Neutrophil (primary cell): ENCODE data around the gene RAB5IF.
"Not testable (repeated sequence)": the region's sequence is repeated elsewhere in the genome, so short reads cannot be mapped to it uniquely, and the experiment has no call there.

Source experiments
- H3K27ac ChIP-seq: fragments of 200-600 bp; sonication (generic); 2 replicates; pipeline ENCODE4 v1.5.1; 2016; ENCODE audit warnings: mild to moderate bottlenecking, moderate library complexity
- H3K27me3 ChIP-seq: fragments of 200-600 bp; sonication (generic); 2 replicates; pipeline ENCODE4 v1.6.0; 2016; ENCODE audit warnings: mild to moderate bottlenecking
- H3K36me3 ChIP-seq: fragments of 200-600 bp; sonication (generic); 2 replicates; pipeline ENCODE4 v1.5.1; 2017
- H3K4me1 ChIP-seq, 2 experiments: fragments of 200-600 bp in 1 of 2; sonication (generic) in 1 of 2; 1 replicate in 1 of 2; 2 replicates in 1 of 2; pipeline versions ENCODE4 v1.5.1 to v1.6.1; 2013 to 2016; ENCODE audit warnings: low read depth in 1 of 2, low read length in 1 of 2, mild to moderate bottlenecking in 1 of 2, moderate library complexity in 1 of 2; ENCODE audit not compliant: control insufficient read depth in 1 of 2, insufficient read depth in 1 of 2
- H3K4me3 ChIP-seq, 2 experiments: fragments of 200-600 bp in 1 of 2; sonication (generic) in 1 of 2; 1 replicate in 1 of 2; 2 replicates in 1 of 2; pipeline ENCODE4 v1.5.1; 2013 to 2016; ENCODE audit warnings: low read depth in 1 of 2, low read length in 1 of 2, mild to moderate bottlenecking in 1 of 2, moderate library complexity in 1 of 2
- H3K9me3 ChIP-seq: fragments of 200-600 bp; sonication (generic); 2 replicates; pipeline ENCODE4 v1.5.1; 2016
- TF ChIP-seq, protein P1 (sequence below): fragments of 200-600 bp; sonication (generic); IDR thresholded peaks from 2 replicates; pipeline ENCODE4 v1.5.1; 2016; ENCODE audit warnings: antibody characterized with exemption

The RAB5IF gene

DNA sequence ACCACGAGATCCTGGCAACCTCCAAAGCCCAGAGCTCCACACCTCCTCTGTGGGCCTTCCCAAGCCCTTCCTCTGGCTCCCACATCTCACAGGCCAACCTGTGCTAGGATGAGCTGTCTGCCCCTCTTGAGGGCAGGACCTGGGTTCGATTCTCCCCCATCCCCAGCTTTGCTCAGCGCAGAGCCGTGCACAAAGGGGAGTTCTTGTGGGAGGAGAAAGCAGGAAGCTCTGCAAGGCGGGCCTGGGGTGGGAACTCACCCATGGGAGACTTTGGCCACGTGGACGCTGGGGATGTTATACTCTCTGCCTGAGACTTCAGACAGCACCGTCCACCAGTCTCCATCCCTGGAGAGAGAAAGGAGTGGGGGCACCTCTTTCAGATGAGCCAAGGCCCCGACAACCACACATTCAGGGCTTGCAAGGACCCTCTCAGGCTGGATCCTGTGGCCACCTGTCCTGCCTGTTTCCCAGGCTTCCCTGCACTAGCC is 27.8 kb downstream of the RAB5IF start:
- TF ChIP-seq, protein P1, sequence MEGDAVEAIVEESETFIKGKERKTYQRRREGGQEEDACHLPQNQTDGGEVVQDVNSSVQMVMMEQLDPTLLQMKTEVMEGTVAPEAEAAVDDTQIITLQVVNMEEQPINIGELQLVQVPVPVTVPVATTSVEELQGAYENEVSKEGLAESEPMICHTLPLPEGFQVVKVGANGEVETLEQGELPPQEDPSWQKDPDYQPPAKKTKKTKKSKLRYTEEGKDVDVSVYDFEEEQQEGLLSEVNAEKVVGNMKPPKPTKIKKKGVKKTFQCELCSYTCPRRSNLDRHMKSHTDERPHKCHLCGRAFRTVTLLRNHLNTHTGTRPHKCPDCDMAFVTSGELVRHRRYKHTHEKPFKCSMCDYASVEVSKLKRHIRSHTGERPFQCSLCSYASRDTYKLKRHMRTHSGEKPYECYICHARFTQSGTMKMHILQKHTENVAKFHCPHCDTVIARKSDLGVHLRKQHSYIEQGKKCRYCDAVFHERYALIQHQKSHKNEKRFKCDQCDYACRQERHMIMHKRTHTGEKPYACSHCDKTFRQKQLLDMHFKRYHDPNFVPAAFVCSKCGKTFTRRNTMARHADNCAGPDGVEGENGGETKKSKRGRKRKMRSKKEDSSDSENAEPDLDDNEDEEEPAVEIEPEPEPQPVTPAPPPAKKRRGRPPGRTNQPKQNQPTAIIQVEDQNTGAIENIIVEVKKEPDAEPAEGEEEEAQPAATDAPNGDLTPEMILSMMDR = no peak
- H3K36me3 ChIP-seq = no peaks in the 10 kb centered on the region
- no peak overlapping the region for H3K4me3 ChIP-seq
- H3K9me3 ChIP-seq = no peaks in the 10 kb centered on the region
- no peaks in the 10 kb centered on the region for H3K27me3 ChIP-seq
- peaks cover 37 to 41% of the 10 kb centered on the region in 2 experiments for H3K4me1 ChIP-seq
- no peak overlapping the region for H3K27ac ChIP-seq

DNA sequence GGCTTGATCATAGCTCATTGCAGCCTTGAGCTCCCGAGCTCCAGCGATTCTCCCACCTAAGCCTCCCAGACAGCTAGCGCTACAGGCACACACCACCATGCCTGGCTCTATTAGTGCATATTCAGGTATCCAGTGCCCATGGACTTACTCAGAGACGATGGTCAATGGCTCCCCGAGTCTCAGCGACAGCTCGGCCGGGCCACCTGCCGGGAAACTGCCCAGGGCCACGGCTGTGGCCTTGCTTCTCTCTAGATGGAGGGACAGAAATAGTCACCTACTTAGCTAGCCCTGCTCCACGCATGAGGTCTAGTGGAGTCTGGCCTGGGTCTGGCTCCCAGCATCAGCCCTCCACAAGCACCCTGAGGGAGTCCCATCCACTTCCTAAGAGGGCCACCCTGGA is 28.8 kb downstream of the RAB5IF start:
- Histone ChIP-seq H3K36me3 (no peaks in the 10 kb centered on the region), H3K9me3 (no peaks in the 10 kb centered on the region), H3K4me3 (no peak overlapping the region), H3K27me3 (no peaks in the 10 kb centered on the region), H3K4me1 (peaks cover 33 to 36% of the 10 kb centered on the region in 2 experiments), H3K27ac (no peak overlapping the region)
- TF ChIP-seq, protein P1 = no peak

DNA sequence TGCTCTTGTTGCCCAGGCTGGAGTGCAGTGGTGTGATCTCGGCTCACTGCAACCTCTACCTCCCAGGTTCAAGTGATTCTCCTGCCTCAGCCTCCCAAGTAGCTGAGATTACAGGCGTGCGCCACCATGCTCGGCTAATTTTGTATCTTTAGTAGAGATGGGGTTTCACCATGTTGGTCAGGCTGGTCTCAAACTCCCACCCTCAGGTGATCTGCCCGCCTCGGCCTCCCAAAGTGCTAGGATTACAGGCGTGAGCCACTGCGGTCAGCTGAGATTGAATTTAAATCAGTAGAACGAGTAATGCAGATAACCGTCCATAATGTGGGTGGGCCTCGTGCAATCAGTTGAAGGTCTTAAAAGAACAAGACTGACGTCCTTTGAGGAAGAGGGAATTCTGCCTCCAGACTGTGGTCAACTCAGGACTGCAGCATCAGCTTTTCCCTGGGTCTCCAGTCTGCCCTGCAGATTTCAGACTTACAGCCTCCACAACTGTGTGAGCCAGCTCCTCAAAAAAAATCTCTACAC is 33.4 kb downstream of the RAB5IF start:
- H3K36me3 ChIP-seq, H3K9me3 ChIP-seq, H3K4me1 ChIP-seq, H3K27ac ChIP-seq, H3K27me3 ChIP-seq, H3K4me3 ChIP-seq: not testable (repeated sequence)

DNA sequence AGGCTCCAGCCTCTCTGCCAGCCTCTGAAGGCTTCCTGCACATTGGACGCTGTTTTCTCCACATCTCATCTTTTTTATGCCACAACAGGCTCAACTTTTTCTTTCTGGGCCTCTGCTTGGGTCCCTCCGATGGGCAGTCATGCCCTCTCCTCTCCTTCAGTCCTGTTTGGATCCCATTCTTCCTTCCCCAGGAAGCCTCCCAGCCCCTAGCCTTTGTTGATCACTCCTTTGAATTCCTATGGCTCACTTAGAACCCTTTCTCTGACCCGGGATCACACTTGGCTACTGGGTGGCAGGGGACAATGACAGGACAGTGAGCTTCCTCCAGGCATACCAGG is 35.9 kb downstream of the RAB5IF start:
- Histone ChIP-seq H3K9me3 (no peaks in the 10 kb centered on the region), H3K36me3 (no peaks in the 10 kb centered on the region), H3K4me1 (peaks cover 10 to 11% of the 10 kb centered on the region in 2 experiments), H3K27me3 (no peaks in the 10 kb centered on the region), H3K4me3 (no peak overlapping the region), H3K27ac (no peak overlapping the region)
- TF ChIP-seq, protein P1 = no peak

DNA sequence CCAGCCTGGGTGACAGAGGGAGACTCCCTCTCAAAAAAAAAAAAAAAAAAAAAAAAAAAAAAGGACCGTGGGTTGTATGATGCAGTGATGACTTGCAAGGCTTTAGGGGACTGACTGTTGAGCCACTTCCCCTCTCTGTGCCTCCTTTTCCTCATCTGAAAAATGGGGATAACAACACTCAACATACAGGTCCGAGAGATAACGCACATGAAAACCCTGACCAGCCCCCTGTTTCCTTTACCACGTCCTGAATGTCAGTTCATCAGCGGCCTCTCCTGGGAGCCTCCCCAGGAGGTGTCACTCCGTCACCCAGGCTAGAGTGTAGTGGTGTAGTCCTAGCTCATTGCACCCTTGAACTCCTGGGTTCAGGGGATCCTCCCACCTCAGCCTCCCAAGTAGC is 36.6 kb downstream of the RAB5IF start:
- TF ChIP-seq, protein P1 = no peak
- no peaks in the 10 kb centered on the region for H3K27me3 ChIP-seq
- H3K9me3 ChIP-seq = no peaks in the 10 kb centered on the region
- H3K4me1 ChIP-seq = peaks cover 12 to 13% of the 10 kb centered on the region in 2 experiments
- H3K36me3 ChIP-seq = no peaks in the 10 kb centered on the region
- H3K4me3 ChIP-seq = no peak overlapping the region
- no peak overlapping the region for H3K27ac ChIP-seq

DNA sequence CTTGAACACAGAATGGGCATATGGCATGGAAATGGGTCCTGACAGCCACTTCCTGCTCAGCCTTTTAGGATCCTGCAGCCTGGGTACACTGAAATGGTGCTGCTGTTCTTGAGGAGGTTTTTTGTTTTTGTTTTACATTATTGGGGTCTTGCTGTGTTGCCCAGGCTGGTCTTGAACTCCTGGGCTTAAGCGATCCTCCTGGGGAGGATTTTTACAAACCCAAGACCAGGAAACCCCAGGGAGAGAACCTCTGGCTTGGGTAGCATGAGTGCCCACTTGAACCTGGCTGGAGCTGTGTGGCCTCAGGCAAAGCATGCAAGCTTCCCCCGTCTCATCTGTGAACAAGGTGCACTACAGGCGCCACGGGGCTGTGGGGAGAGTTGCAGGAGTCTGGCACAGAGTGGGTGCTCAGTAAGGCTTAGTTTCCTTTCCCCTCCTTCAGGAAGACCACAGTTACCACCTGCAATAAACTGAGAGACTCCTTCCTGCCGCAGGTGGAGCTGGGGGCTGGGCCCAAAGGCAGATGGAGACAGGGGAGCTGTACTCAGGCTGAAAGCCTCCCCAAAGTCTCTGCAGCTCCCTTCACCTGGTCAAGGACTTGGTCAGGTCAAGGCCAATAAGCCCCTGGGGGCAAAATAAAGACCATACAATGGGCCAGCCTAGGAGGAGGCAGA is 38.6 kb downstream of the RAB5IF start:
- H3K4me1 ChIP-seq = peaks cover 12 to 13% of the 10 kb centered on the region in 2 experiments
- H3K36me3 ChIP-seq = no peaks in the 10 kb centered on the region
- no peak overlapping the region for H3K27ac ChIP-seq
- TF ChIP-seq, protein P1 = no peak
- H3K9me3 ChIP-seq = no peaks in the 10 kb centered on the region
- no peak overlapping the region for H3K4me3 ChIP-seq
- H3K27me3 ChIP-seq = no peaks in the 10 kb centered on the region
